NCI-H510A treated with DMSO at 0.1 percent for 48 hours (cell line): Measurements from ENCODE around the gene CDH23.
A peak's percentile ranks its signal among the peaks of the same experiment; 100 is the strongest.

ENCODE experiments used
- DNase-seq: peaks from one replicate; lab custom pipeline; 2025; lab: John Stamatoyannopoulos, UW

Gene CDH23

DNA sequence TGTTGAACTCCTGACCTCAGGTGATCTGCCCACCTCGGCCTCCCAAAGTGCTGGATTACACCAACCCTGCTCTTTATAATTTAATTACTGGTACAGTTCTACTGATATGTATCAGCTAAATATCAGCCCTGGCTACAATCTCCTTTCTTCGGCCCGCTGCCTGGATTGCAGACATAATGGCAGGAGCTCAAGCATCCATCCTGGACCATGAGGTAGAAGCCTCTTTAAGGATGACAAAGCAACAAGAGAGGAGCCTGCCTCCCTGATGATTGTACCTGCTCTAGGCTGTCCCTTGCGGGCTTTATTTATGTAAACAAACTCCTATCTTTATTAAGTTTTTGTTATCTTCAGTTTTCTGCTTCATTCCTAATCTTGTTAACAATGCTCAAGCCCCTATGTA lies 459.9 kb downstream of the CDH23 start:
- DNase-seq: no peak

DNA sequence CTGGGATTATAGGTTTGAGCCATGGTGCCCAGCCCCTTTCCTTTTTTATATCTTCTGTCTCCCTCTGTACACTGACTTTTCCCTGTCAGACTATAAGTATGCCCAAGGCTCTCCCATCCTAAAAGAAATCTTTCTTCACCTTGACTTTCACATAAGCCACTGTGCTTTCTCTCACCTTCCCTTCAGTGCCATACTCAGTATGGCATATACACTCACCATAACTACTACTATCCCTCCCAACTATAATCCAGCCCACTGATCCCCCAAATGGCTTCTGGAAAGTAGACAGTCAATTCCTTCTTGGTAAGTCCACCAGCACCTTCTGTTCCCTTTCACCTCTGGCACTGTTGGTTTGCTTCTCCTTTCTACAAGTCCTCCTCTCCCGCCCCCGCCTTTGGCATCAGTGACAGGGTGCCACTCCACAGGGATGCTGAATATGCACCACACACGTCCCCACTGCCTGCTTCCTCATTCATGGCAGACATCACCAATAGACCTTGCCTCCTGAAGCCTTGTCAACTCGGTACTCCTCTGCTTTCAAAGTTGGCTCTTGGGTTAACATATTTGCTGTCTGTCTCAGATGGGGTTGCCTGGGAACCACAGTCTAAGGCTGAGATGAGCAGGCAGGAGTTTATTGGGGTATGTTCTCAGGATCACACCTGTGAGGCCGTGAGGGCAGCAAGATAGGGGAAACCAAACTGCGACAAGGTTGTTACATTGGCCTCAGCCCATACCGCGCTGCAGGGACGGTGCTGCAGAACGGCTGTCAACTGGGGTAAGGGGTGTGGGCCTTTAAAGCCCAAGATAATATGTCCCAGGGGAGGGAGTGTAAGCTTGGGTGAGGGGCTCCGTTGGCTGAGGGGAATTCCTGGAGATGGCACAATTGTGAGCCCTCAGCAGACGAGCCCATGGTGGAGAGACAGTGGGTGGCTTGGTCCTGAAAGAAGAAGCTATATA lies 461.5 kb downstream of the CDH23 start:
- no peak for DNase-seq

DNA sequence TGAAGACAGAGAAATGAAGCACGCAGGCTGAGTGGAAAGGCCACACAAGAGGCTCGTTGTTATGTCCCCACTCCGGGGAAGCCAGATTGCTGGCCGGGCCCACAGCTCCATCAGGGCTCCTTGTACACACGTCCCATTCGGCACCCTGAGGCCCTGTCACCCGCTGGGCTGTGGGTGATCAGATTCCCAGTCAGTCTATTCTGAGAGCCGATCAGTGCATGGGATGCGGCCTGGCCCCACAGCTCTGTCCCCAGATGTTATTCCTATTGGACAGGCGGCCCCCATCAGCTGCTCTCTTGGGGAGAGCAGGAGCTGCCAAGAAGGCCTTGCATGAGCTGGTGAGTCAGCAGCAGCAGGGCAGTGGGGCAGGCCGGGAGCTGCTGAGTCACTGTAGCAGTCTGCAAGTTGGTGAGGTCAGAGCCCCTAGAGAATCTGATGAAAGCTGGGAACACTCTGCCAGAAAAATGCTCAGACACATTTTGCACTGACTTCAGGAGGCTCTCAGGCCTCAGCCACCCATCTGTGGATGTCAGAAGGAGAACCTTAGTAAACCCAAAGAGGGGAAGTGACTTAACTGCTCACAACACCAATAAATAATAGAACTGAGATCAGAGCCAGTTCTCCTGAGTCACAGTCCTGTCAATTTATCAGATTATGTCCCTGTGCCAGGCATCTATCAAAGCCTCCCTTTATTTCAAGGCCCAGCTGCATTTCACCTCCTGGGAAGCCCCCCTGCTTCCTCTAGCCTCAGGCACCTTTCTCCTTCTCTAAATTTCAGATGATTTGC lies 463.7 kb downstream of the CDH23 start:
- DNase-seq: peak; percentile 48

DNA sequence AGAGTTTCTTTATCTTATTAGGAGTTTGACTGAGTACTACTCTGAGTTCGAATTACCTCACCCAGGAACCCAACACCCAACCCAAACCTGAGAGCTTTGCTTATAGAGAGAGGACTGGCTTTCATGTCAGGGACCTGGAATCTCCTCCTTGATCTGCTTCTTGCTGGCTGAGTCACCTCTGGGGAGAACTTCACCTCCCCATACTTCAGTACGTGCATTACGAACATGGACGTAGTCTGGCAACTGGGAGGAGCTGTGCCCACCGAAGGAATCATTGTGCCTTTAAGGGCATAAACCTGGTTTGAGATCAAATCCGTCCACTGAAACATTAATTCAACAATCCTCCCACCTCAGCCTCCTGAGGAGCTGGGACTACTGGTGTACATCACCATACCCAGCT lies 466.5 kb downstream of the CDH23 start:
- no peak for DNase-seq

DNA sequence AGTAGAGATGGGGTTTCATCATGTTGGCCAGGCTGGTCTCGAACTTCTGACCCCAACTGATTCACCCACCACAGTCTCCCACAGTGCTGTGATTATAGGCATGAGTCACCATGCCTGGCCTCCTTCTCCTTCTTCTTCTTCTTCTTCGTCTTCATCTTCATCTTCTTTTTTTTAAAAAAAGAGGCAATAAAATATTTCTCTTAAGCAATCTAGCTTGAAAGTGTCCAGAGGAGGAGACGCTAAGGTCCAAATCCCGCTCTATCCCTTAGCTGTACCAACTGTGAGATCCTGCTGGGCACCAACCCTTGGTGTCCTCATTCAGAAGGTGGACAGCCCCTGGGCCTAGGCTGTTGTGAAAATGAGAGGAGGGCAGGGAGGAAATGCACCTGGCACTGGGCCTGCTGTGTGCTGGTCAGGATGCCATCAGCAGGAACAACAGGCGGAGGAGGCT lies 468.2 kb downstream of the CDH23 start:
- DNase-seq: no peak
